BLaER1 treated with 17β-estradiol and CSF1 and Interleukin-3, amounts not matched to agents 10 nM and 100 nM (cell line): ENCODE data around the gene PPP2R2B.

ENCODE experiments used
- H3K27ac ChIP-seq, 11 experiments: shearing (Covaris generic); formaldehyde crosslinking; 2 replicates each; pipeline ENCODE4 v1.8.1; 2022
- H3K27me3 ChIP-seq, 11 experiments: shearing (Covaris generic); formaldehyde crosslinking; 2 replicates each; pipeline ENCODE4 v1.8.1; 2022
- H3K36me3 ChIP-seq, 11 experiments: shearing (Covaris generic); formaldehyde crosslinking; 2 replicates each; pipeline ENCODE4 v1.8.1; 2022
- H3K4me1 ChIP-seq, 10 experiments: shearing (Covaris generic); formaldehyde crosslinking; 2 replicates each; pipeline ENCODE4 v1.8.1; 2022
- H3K4me2 ChIP-seq, 11 experiments: shearing (Covaris generic); formaldehyde crosslinking; 2 replicates each; pipeline ENCODE4 v1.8.1; 2022
- H3K4me3 ChIP-seq, 10 experiments: shearing (Covaris generic); formaldehyde crosslinking; 2 replicates each; pipeline ENCODE4 v1.8.1; 2022
- H3K9ac ChIP-seq, 11 experiments: shearing (Covaris generic); formaldehyde crosslinking; 2 replicates each; pipeline ENCODE4 v1.8.1; 2022
- H3K9me3 ChIP-seq, 11 experiments: shearing (Covaris generic); formaldehyde crosslinking; replicated peaks in 1 of 11; 2 replicates each; pipeline ENCODE4 v1.8.1; 2022
- H4K20me1 ChIP-seq, 11 experiments: shearing (Covaris generic); formaldehyde crosslinking; 2 replicates each; pipeline ENCODE4 v1.8.1; 2022
- Cebpa-rat ChIP-seq, 11 experiments: shearing (Covaris generic); IDR thresholded peaks; 2 replicates each; pipeline ENCODE4 v1.8.1; 2022

PPP2R2B gene

GRCh38 chr5:146890731-146891440 lies 12.3 kb upstream of the PPP2R2B start:
- no peak for TF ChIP-seq Cebpa-rat (IDR thresholded peaks at IDR 0.05)
- peak overlapping the region in 5 of 11 experiments; percentile 3 to 55 (median 44); a peak in 7 of 22 replicates for H3K4me2 ChIP-seq
- H3K27ac ChIP-seq = peak overlapping the region in 3 of 11 experiments; percentile 4 to 44 (median 34); a peak in 4 of 22 replicates

GRCh38 chr5:146890066-146890465 lies 11.5 kb upstream of the PPP2R2B start:
- H4K20me1 ChIP-seq = no peaks in the 10 kb centered on the region
- H3K4me3 ChIP-seq = no peak overlapping the region
- no peaks in the 10 kb centered on the region for H3K9me3 ChIP-seq
- H3K27ac ChIP-seq = peak overlapping the region in 1 of 11 experiments; percentile 34; a peak in 2 of 22 replicates
- peaks cover 0 to 18% (median 2%) of the 10 kb centered on the region in 10 experiments; a peak in 9 of 20 replicates for H3K4me1 ChIP-seq
- H3K4me2 ChIP-seq = peak overlapping the region in 4 of 11 experiments; percentile 37 to 55 (median 48); a peak in 7 of 22 replicates
- H3K27me3 ChIP-seq = no peaks in the 10 kb centered on the region
- H3K9ac ChIP-seq = no peak overlapping the region
- no peak for TF ChIP-seq Cebpa-rat (IDR thresholded peaks at IDR 0.05)
- H3K36me3 ChIP-seq = no peaks in the 10 kb centered on the region

More at GRCh38 chr5:146890731-146891440, 12.3 kb upstream of the PPP2R2B start:
- H3K4me1 ChIP-seq = peaks cover 0 to 18% (median 2%) of the 10 kb centered on the region in 10 experiments; a peak in 9 of 20 replicates
- H4K20me1 ChIP-seq = no peaks in the 10 kb centered on the region
- H3K27me3 ChIP-seq = no peaks in the 10 kb centered on the region
- no peaks in the 10 kb centered on the region for H3K36me3 ChIP-seq
- no peaks in the 10 kb centered on the region for H3K9me3 ChIP-seq
- no peak overlapping the region for H3K4me3 ChIP-seq
- no peak overlapping the region for H3K9ac ChIP-seq

GRCh38 chr5:146889169-146889568 lies 10.6 kb upstream of the PPP2R2B start:
- H3K36me3 ChIP-seq = no peaks in the 10 kb centered on the region
- H3K4me2 ChIP-seq = no peak overlapping the region
- no peaks in the 10 kb centered on the region for H3K9me3 ChIP-seq
- H3K4me3 ChIP-seq = no peak overlapping the region
- peaks cover 0 to 18% (median 2%) of the 10 kb centered on the region in 10 experiments; a peak in 9 of 20 replicates for H3K4me1 ChIP-seq
- no peak overlapping the region for H3K27ac ChIP-seq
- TF ChIP-seq Cebpa-rat (IDR thresholded peaks at IDR 0.05) = no peak
- no peaks in the 10 kb centered on the region for H4K20me1 ChIP-seq
- no peak overlapping the region for H3K9ac ChIP-seq
- H3K27me3 ChIP-seq = no peaks in the 10 kb centered on the region

GRCh38 chr5:146888351-146888978 lies 9.9 kb upstream of the PPP2R2B start:
- H3K4me1 ChIP-seq = peaks cover 0 to 18% (median 2%) of the 10 kb centered on the region in 10 experiments; a peak in 9 of 20 replicates
- no peak overlapping the region for H3K4me2 ChIP-seq
- no peaks in the 10 kb centered on the region for H3K9me3 ChIP-seq
- H4K20me1 ChIP-seq = no peaks in the 10 kb centered on the region
- H3K27me3 ChIP-seq = no peaks in the 10 kb centered on the region
- H3K36me3 ChIP-seq = no peaks in the 10 kb centered on the region
- no peak overlapping the region for H3K4me3 ChIP-seq
- no peak for TF ChIP-seq Cebpa-rat (IDR thresholded peaks at IDR 0.05)
- no peak overlapping the region for H3K9ac ChIP-seq
- H3K27ac ChIP-seq = no peak overlapping the region

- H3K27me3 ChIP-seq = peaks cover 6 to 16% (median 12%) of the 10 kb centered on the region in 11 experiments
- no peak overlapping the region for H3K4me2 ChIP-seq
- H3K36me3 ChIP-seq = no peaks in the 10 kb centered on the region
- peaks cover 0 to 5% (median 0%) of the 10 kb centered on the region in 10 experiments; a peak in 1 of 20 replicates for H3K4me1 ChIP-seq
- no peaks in the 10 kb centered on the region for H4K20me1 ChIP-seq
- H3K9me3 ChIP-seq = no peaks in the 10 kb centered on the region
- H3K27ac ChIP-seq = no peak overlapping the region
- no peak overlapping the region for H3K9ac ChIP-seq
- H3K4me3 ChIP-seq = no peak overlapping the region
- no peak for TF ChIP-seq Cebpa-rat (IDR thresholded peaks at IDR 0.05)
Measured at GRCh38 chr5:146884066-146884626, 5.6 kb upstream of the PPP2R2B start.

GRCh38 chr5:146883511-146883910 lies 5.0 kb upstream of the PPP2R2B start:
- Histone ChIP-seq H3K36me3 (no peaks in the 10 kb centered on the region), H4K20me1 (no peaks in the 10 kb centered on the region), H3K4me1 (peaks cover 0 to 5% (median 0%) of the 10 kb centered on the region in 10 experiments; a peak in 3 of 20 replicates), H3K4me3 (no peak overlapping the region), H3K27ac (no peak overlapping the region), H3K9me3 (peaks cover 0 to 3% (median 0%) of the 10 kb centered on the region in 11 experiments; a peak in 2 of 22 replicates), H3K4me2 (no peak overlapping the region), H3K27me3 (peaks cover 13 to 22% (median 19%) of the 10 kb centered on the region in 11 experiments), H3K9ac (no peak overlapping the region)
- TF ChIP-seq Cebpa-rat (IDR thresholded peaks at IDR 0.05) = no peak

GRCh38 chr5:146880966-146881365 lies 2.4 kb upstream of the PPP2R2B start:
- peaks cover 0 to 6% (median 0%) of the 10 kb centered on the region in 11 experiments; a peak in 3 of 22 replicates for H3K9me3 ChIP-seq
- no peak for TF ChIP-seq Cebpa-rat (IDR thresholded peaks at IDR 0.05)
- peaks cover 0 to 16% (median 6%) of the 10 kb centered on the region in 10 experiments; a peak in 8 of 20 replicates for H3K4me1 ChIP-seq
- H3K4me3 ChIP-seq = no peak overlapping the region
- H4K20me1 ChIP-seq = no peaks in the 10 kb centered on the region
- no peaks in the 10 kb centered on the region for H3K36me3 ChIP-seq
- H3K4me2 ChIP-seq = no peak overlapping the region; a peak in 1 of 22 replicates
- no peak overlapping the region for H3K9ac ChIP-seq
- H3K27me3 ChIP-seq = peaks cover 31 to 46% (median 39%) of the 10 kb centered on the region in 11 experiments
- no peak overlapping the region for H3K27ac ChIP-seq

GRCh38 chr5:146877783-146878475 lies 628 bp downstream of the PPP2R2B start:
- peaks cover 31 to 50% (median 39%) of the 10 kb centered on the region in 11 experiments for H3K27me3 ChIP-seq
- peaks cover 0 to 16% (median 6%) of the 10 kb centered on the region in 10 experiments; a peak in 8 of 20 replicates for H3K4me1 ChIP-seq
- H3K27ac ChIP-seq = no peak overlapping the region
- no peaks in the 10 kb centered on the region for H4K20me1 ChIP-seq
- peaks cover 0 to 6% (median 0%) of the 10 kb centered on the region in 11 experiments; a peak in 3 of 22 replicates for H3K9me3 ChIP-seq
- TF ChIP-seq Cebpa-rat (IDR thresholded peaks at IDR 0.05) = no peak
- no peaks in the 10 kb centered on the region for H3K36me3 ChIP-seq
- peak overlapping the region; percentile 39 to 67 (median 54) for H3K4me3 ChIP-seq
- peak overlapping the region; percentile 73 to 85 (median 81) for H3K4me2 ChIP-seq
- no peak overlapping the region for H3K9ac ChIP-seq
